MM.1S (cell line): Measurements from ENCODE around the gene PTPRN2.

ENCODE experiments used
- DNase-seq: peaks from one replicate; pipeline ENCODE4 v3.0.0-alpha.2; 2015
- H2AFZ ChIP-seq: fragments of 300-600 bp; sonication (generic); 2 replicates; pipeline ENCODE4 v1.6.0; 2016; ENCODE audit warnings: antibody characterized with exemption, low read length
- H3F3A ChIP-seq: fragments of 300-600 bp; sonication (generic); 2 replicates; pipeline ENCODE4 v1.6.1; 2016; ENCODE audit warnings: mild to moderate bottlenecking, antibody characterized with exemption, low read length, moderate library complexity, mixed read lengths; ENCODE audit not compliant: insufficient read depth
- H3K27ac ChIP-seq: fragments of 300-600 bp; sonication (generic); 2 replicates; pipeline ENCODE4 v1.5.1; 2016; ENCODE audit warnings: mild to moderate bottlenecking, low read length
- H3K27me3 ChIP-seq: fragments of 300-600 bp; sonication (generic); replicated peaks from 2 replicates; pipeline ENCODE4 v1.6.0; 2016; ENCODE audit warnings: low read length; ENCODE audit not compliant: insufficient read depth
- H3K36me3 ChIP-seq: fragments of 300-600 bp; sonication (generic); replicated peaks from 2 replicates; pipeline ENCODE4 v1.6.1; 2016; ENCODE audit warnings: mild to moderate bottlenecking, low read length, mixed read lengths; ENCODE audit not compliant: insufficient read depth
- H3K4me1 ChIP-seq: fragments of 300-600 bp; sonication (generic); 2 replicates; pipeline ENCODE4 v1.6.1; 2016; ENCODE audit warnings: low read length, mixed read lengths
- H3K4me2 ChIP-seq: fragments of 300-600 bp; sonication (generic); 2 replicates; pipeline ENCODE4 v1.6.0; 2016; ENCODE audit warnings: low read depth, low read length
- H3K4me3 ChIP-seq: fragments of 300-600 bp; sonication (generic); 2 replicates; pipeline ENCODE4 v1.5.1; 2016; ENCODE audit warnings: low read length, mixed read lengths
- H3K79me2 ChIP-seq: fragments of 300-600 bp; sonication (generic); 2 replicates; pipeline ENCODE4 v1.6.1; 2016; ENCODE audit warnings: mixed run types, low read length, mixed read lengths
- H3K9ac ChIP-seq: fragments of 300-600 bp; sonication (generic); 2 replicates; pipeline ENCODE4 v1.6.1; 2016; ENCODE audit warnings: low read length, mixed read lengths
- H3K9me2 ChIP-seq: fragments of 300-600 bp; sonication (generic); replicated peaks from 2 replicates; pipeline ENCODE4 v1.6.1; 2016; ENCODE audit warnings: mild to moderate bottlenecking, low read length, mixed read lengths; ENCODE audit not compliant: insufficient read depth
- H3K9me3 ChIP-seq: fragments of 300-600 bp; sonication (generic); replicated peaks from 2 replicates; pipeline ENCODE4 v1.6.1; 2016; ENCODE audit warnings: mild to moderate bottlenecking, low read length, mixed read lengths; ENCODE audit not compliant: insufficient read depth
- H4K20me1 ChIP-seq: fragments of 300-600 bp; sonication (generic); 2 replicates; pipeline ENCODE4 v1.6.1; 2016; ENCODE audit warnings: mild to moderate bottlenecking, low read length, moderate library complexity, mixed read lengths; ENCODE audit not compliant: insufficient read depth
- EZH2 ChIP-seq: fragments of 300-600 bp; sonication (generic); optimal IDR thresholded peaks from 2 replicates; pipeline ENCODE3; 2017; ENCODE audit warnings: low read depth, mild to moderate bottlenecking, antibody characterized with exemption, low read length, mixed read lengths
- EZH2phosphoT487 ChIP-seq: fragments of 300-600 bp; sonication (generic); IDR thresholded peaks from 2 replicates; pipeline ENCODE4 v1.6.1; 2018; ENCODE audit warnings: antibody characterized with exemption, low read length
- TF ChIP-seq, protein P1 (sequence below): fragments of 300-600 bp; sonication (generic); IDR thresholded peaks from 2 replicates; pipeline ENCODE4 v1.5.1; 2016; ENCODE audit warnings: antibody characterized with exemption, low read length, mixed read lengths

The PTPRN2 gene

DNA sequence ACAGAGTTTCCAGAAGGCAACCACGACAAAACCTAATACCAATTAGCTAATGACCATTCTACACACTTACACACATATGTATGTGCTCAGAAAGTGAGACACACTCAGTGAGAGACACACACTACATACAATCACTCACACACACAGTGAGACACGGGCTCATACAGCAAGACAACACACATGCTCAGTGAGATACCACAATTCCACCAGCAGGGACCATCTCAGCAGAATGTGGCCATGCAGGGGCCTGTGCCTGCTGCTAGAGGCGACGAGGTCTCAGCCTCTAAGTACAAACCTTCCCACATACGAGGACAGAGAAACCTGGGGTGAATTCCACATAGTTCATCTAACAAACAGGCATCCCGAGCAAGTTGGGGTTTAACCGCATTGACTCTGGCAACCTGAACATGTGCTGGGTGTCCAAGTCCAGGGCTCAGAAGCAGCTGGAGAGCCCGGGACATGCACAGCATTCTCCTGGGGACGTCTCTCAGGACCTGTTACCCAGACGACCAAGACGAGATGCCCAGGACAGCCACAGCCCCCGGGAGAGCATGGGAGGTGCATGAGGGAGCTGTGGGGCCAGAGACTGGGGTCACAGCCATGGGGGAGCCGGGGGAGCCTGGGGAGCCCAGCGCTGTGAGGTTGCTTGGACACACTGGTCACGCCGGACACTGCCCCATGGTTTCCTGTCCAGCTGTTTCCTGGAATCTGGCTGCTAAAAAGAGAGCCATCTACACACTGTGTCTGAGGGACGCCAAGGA is 523.6 kb downstream of the PTPRN2 start:
- no peak for DNase-seq
- Histone ChIP-seq H3K9ac (no peak overlapping the region), H3K79me2 (no peaks in the 10 kb centered on the region), H3K27me3 (peaks cover 72% of the 10 kb centered on the region), H3K4me2 (no peak overlapping the region), H3F3A (no peaks in the 10 kb centered on the region), H3K4me1 (no peaks in the 10 kb centered on the region), H3K9me2 (no peaks in the 10 kb centered on the region), H3K4me3 (no peak overlapping the region), H3K36me3 (no peaks in the 10 kb centered on the region; the same call in 1 of the 2 replicates), H2AFZ (no peak overlapping the region), H3K9me3 (no peaks in the 10 kb centered on the region), H4K20me1 (no peaks in the 10 kb centered on the region), H3K27ac (no peak overlapping the region)
- TF ChIP-seq, protein P1, sequence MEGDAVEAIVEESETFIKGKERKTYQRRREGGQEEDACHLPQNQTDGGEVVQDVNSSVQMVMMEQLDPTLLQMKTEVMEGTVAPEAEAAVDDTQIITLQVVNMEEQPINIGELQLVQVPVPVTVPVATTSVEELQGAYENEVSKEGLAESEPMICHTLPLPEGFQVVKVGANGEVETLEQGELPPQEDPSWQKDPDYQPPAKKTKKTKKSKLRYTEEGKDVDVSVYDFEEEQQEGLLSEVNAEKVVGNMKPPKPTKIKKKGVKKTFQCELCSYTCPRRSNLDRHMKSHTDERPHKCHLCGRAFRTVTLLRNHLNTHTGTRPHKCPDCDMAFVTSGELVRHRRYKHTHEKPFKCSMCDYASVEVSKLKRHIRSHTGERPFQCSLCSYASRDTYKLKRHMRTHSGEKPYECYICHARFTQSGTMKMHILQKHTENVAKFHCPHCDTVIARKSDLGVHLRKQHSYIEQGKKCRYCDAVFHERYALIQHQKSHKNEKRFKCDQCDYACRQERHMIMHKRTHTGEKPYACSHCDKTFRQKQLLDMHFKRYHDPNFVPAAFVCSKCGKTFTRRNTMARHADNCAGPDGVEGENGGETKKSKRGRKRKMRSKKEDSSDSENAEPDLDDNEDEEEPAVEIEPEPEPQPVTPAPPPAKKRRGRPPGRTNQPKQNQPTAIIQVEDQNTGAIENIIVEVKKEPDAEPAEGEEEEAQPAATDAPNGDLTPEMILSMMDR: no peak
- TF ChIP-seq EZH2phosphoT487 (no peak), EZH2 (no peak)

DNA sequence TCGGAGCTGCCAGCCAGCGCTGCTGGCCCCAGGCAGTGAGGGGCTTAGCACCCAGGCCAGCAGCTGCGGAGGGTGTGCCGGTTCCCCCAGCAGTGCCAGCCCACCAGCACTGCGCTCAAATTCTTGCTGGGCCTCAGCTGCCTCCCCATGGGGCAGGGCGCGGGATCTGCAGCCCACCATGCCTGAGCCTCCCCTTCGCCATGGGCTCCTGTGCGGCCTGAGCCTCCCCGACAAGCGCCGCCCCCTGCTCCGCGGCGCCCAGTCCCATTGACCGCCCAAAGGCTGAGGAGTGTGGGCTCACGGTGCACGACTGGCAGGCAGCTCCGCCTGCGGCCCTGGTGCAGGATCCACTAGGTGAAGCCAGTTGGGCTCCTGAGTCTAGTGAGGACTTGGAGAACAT is 525.0 kb downstream of the PTPRN2 start:
- no peaks in the 10 kb centered on the region for H4K20me1 ChIP-seq
- H3K36me3 ChIP-seq: no peaks in the 10 kb centered on the region; the same call in 1 of the 2 replicates
- H3K9me3 ChIP-seq: no peaks in the 10 kb centered on the region
- H3K4me3 ChIP-seq: no peak overlapping the region
- H3K9ac ChIP-seq: no peak overlapping the region
- no peak overlapping the region for H3K27ac ChIP-seq
- TF ChIP-seq EZH2: no peak
- TF ChIP-seq EZH2phosphoT487: no peak
- TF ChIP-seq, protein P1: no peak
- H3K79me2 ChIP-seq: no peaks in the 10 kb centered on the region
- H3K27me3 ChIP-seq: peaks cover 62% of the 10 kb centered on the region
- H3K4me2 ChIP-seq: no peak overlapping the region
- no peaks in the 10 kb centered on the region for H3K9me2 ChIP-seq
- no peak overlapping the region for H2AFZ ChIP-seq
- no peaks in the 10 kb centered on the region for H3K4me1 ChIP-seq
- no peaks in the 10 kb centered on the region for H3F3A ChIP-seq
- DNase-seq: no peak

DNA sequence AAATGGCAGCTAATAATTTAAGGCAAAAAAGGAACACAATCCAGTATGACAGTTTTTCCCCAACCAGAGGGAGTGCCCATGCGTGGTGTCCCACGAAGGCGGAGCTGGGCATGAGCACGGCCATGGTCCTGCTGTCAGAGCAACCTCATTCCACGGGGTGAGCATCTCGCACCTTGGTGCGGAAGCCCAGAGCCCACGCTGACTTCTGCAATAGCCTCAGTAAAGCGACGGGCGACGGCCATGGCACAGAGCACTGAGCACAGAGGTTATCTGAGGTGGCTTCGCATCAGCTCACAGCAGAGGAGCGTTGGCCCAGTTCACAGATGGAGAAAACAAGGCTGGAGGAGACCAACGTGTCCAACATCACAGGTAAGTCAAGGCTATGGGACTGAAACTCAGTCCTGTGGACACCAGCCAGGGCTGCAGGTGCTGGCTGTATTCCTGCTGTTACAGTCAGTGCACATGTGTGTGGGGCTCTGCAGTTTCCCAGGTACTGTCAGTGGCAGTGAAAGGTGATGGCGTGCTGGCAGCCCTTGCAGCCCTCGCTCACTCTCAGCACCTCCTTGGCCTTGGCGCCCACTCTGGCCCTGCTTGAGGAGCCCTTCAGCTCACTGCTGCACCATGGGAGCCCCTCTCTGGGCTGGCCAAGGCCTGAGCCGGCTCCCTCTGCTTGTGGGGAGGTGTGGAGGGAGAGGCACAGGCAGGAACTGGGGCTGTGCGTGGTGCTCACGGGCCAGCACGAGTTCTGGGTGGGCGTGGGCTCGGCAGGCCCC is 525.6 kb downstream of the PTPRN2 start:
- no peaks in the 10 kb centered on the region for H3K9me3 ChIP-seq
- H3K36me3 ChIP-seq: no peaks in the 10 kb centered on the region; the same call in 1 of the 2 replicates
- H3K9me2 ChIP-seq: no peaks in the 10 kb centered on the region
- TF ChIP-seq, protein P1: no peak
- no peak overlapping the region for H3K27ac ChIP-seq
- DNase-seq: no peak
- no peaks in the 10 kb centered on the region for H4K20me1 ChIP-seq
- H3K4me3 ChIP-seq: no peak overlapping the region
- no peaks in the 10 kb centered on the region for H3K79me2 ChIP-seq
- H3K9ac ChIP-seq: no peak overlapping the region
- H3K27me3 ChIP-seq: peaks cover 59% of the 10 kb centered on the region
- H3K4me2 ChIP-seq: no peak overlapping the region
- H3F3A ChIP-seq: no peaks in the 10 kb centered on the region
- no peaks in the 10 kb centered on the region for H3K4me1 ChIP-seq
- H2AFZ ChIP-seq: no peak overlapping the region
